ENCODE data around the gene C11orf71. TPM values are rescaled to one million over a fixed set of nuclear protein-coding genes. Genes with fewer than 3 reads are reported as not detected.

The C11orf71 gene
- total RNA-seq, 1 donor from 2014 or later, result 1.5 TPM

- no peak for DNase-seq (ENCODE audit: low read depth)
- H3K4me3 ChIP-seq (ENCODE audit: low read depth, low read length), result no peak overlapping the region
- TF ChIP-seq CTCF (conservative IDR thresholded peaks at IDR 0.05; ENCODE audit: low read depth, low read length), result no peak
Observed at GRCh38 chr11:114377612-114378267, 22.6 kb downstream of the C11orf71 start.

GRCh38 chr11:114375052-114375451, 25.3 kb downstream of the C11orf71 start:
- no peak overlapping the region for H3K4me3 ChIP-seq (ENCODE audit: low read depth, low read length)
- no peak for DNase-seq (ENCODE audit: low read depth)
- no peak for TF ChIP-seq CTCF (conservative IDR thresholded peaks at IDR 0.05; ENCODE audit: low read depth, low read length)

- no peak for TF ChIP-seq CTCF (conservative IDR thresholded peaks at IDR 0.05; ENCODE audit: low read depth, low read length)
- DNase-seq (ENCODE audit: low read depth), result no peak
- no peak overlapping the region for H3K4me3 ChIP-seq (ENCODE audit: low read depth, low read length)
Observed at GRCh38 chr11:114368918-114369680, 31.2 kb downstream of the C11orf71 start.

- no peak for DNase-seq (ENCODE audit: low read depth)
- H3K4me3 ChIP-seq (ENCODE audit: low read depth, low read length), result no peak overlapping the region
- TF ChIP-seq CTCF (conservative IDR thresholded peaks at IDR 0.05; ENCODE audit: low read depth, low read length), result no peak
Observed at GRCh38 chr11:114367244-114367957, 32.9 kb downstream of the C11orf71 start.

GRCh38 chr11:114366331-114367243, 33.7 kb downstream of the C11orf71 start:
- no peak overlapping the region for H3K4me3 ChIP-seq (ENCODE audit: low read depth, low read length)
- no peak for DNase-seq (ENCODE audit: low read depth)
- TF ChIP-seq CTCF (conservative IDR thresholded peaks at IDR 0.05; ENCODE audit: low read depth, low read length), result no peak

- H3K4me3 ChIP-seq (ENCODE audit: low read depth, low read length), result no peak overlapping the region
- DNase-seq (ENCODE audit: low read depth), result no peak
- no peak for TF ChIP-seq CTCF (conservative IDR thresholded peaks at IDR 0.05; ENCODE audit: low read depth, low read length)
Observed at GRCh38 chr11:114362958-114363357, 37.4 kb downstream of the C11orf71 start.

Data from epithelial cell of proximal tubule (primary cell).